Gastrocnemius medialis (tissue), 4 donors: ENCODE data around the gene TP73. TPM values are rescaled to one million over a fixed set of nuclear protein-coding genes. Genes with fewer than 3 reads are reported as not detected.

ENCODE experiments used
- ATAC-seq, 2 donors: fragments of 150-250 bp; one replicate each; pipeline ENCODE4 v1.9.1; 2016
- DNase-seq, 2 donors: peaks; one replicate each; pipeline ENCODE4 v3.0.0-alpha.2; 2019
- H3K27ac ChIP-seq, 4 donors: fragments of 200-600 bp; sonication (generic); 1 replicate in 1 of 4; 2 replicates in 3 of 4; pipeline ENCODE4 v1.5.1; 2016 to 2018; ENCODE audit warnings: mild to moderate bottlenecking in 2 of 4, moderate library complexity in 1 of 4
- H3K27me3 ChIP-seq, 3 donors: fragments of 200-600 bp; sonication (generic) in 2 of 3; 1 replicate in 1 of 3; 2 replicates in 2 of 3; pipeline versions ENCODE4 v1.5.1 to v1.6.0; 2016 to 2019; ENCODE audit warnings: mild to moderate bottlenecking in 1 of 3, moderate library complexity in 1 of 3
- H3K36me3 ChIP-seq, 2 donors: fragments of 200-600 bp; sonication (generic) in 1 of 2; one replicate each; pipeline ENCODE4 v1.5.1; 2017 to 2018
- H3K4me1 ChIP-seq, 2 donors: fragments of 200-600 bp; sonication (generic) in 1 of 2; one replicate each; pipeline ENCODE4 v1.5.1; 2016 to 2017; ENCODE audit warnings: mild to moderate bottlenecking in 2 of 2
- H3K4me3 ChIP-seq, 4 donors: fragments of 200-600 bp; sonication (generic) in 3 of 4; 1 replicate in 1 of 4; 2 replicates in 3 of 4; pipeline ENCODE4 v1.5.1; 2016 to 2019; ENCODE audit warnings: mild to moderate bottlenecking in 2 of 4
- H3K9me3 ChIP-seq, 3 donors: fragments of 200-600 bp; sonication (generic) in 2 of 3; 1 replicate in 1 of 3; 2 replicates in 2 of 3; pipeline ENCODE4 v1.5.1; 2016 to 2019
- POLR2A ChIP-seq, 2 donors: fragments of 450-650 bp; IDR thresholded peaks; one replicate each; pipeline ENCODE4 v1.6.1; 2017; ENCODE audit warnings: antibody characterized with exemption in 2 of 2, mild to moderate bottlenecking in 2 of 2, moderate library complexity in 2 of 2
- in situ Hi-C, 4 donors: fragments of 200-750 bp; cut with MboI; loops; one replicate each; pipeline versions ENCODE4 v1.15.0 to v1.8.0; 2017; ENCODE audit warnings: low sequenced_read_pairs in 4 of 4
- intact Hi-C: fragments of 100-400 bp; cut with DNase I; formaldehyde crosslinking; loops from one replicate; pipeline ENCODE4 v1.15.1; 2023; ENCODE audit warnings: low total_unique reads
- total RNA-seq, 4 donors: library from RNA; depleted of rRNA; stranded (reverse); fragments of >200 nt; gene quantifications; one replicate each; pipeline versions ENCODE4 v1.1.0 to v1.2.3, GENCODE V29; 2016
- TF ChIP-seq, protein P1 (sequence below), 5 experiments: fragments of 450-650 bp in 3 of 5; fragments of 200-600 bp in 2 of 5; sonication (generic) in 2 of 5; IDR thresholded peaks in 4 of 5; conservative IDR thresholded peaks in 1 of 5; 1 replicate in 4 of 5; 2 replicates in 1 of 5; pipeline ENCODE4 v1.5.1; 2016 to 2019; ENCODE audit warnings: antibody characterized with exemption in 5 of 5, mild to moderate bottlenecking in 3 of 5, moderate library complexity in 3 of 5

TP73 gene
- total RNA-seq, 4 donors from 2014 or later: 0.07 TPM; not detected in 3

DNA sequence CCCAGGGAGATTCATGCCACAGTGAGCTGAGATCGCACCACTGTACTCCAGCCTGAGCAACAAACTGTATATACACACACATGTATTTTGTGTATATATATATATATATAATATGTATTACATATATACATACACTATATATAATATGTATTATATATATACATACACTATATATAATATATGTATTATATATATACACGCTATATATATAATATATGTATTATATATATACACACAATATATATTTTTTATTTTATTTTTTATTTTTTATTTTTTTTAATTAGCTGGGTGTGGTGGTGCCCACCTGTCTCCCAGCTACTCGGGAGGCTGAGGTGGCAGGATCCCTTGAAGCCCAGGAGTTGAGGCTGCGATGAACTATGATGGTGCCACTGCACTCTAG is 9.3 kb downstream of the TP73 start:
- intact Hi-C loops: no loop called here
- peaks cover 0 to 2% (median 2%) of the 10 kb centered on the region in 3 donors for H3K27me3 ChIP-seq
- no peak for ATAC-seq

DNA sequence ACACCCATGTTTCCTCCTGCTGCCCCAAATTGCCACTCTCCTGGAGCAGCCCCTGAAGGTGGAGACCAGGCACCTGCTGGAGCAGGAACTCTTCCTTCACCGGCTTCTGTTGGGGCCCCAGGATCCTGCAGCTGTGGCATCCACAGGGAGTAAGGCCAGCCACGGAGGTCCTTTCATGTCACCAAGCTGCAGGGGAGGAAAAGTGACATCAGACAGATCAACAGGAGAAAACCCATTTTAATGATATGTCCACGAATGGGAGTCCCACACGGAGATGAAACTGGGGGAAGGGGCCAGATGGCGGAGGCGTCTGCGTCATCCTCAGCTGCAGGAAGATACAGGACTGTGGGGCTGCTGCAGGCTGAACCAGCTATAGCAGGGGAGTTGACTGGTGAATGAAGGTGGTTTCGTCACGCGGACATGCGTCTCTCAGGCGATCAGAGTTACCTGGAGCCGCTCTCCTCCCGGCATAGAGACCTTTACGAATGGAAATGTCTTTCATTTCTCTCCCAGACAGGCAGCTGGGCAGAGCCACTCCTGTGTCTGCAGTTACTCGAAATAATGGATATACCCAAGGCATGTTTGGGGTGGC is 9.9 kb downstream of the TP73 start:
- H3K36me3 ChIP-seq: no peaks in the 10 kb centered on the region
- no peak for ATAC-seq
- no peak overlapping the region for H3K27ac ChIP-seq
- H3K4me3 ChIP-seq: no peak overlapping the region
- H3K4me1 ChIP-seq: no peaks in the 10 kb centered on the region
- TF ChIP-seq POLR2A (IDR thresholded peaks at IDR 0.05): no peak
- TF ChIP-seq, protein P1, sequence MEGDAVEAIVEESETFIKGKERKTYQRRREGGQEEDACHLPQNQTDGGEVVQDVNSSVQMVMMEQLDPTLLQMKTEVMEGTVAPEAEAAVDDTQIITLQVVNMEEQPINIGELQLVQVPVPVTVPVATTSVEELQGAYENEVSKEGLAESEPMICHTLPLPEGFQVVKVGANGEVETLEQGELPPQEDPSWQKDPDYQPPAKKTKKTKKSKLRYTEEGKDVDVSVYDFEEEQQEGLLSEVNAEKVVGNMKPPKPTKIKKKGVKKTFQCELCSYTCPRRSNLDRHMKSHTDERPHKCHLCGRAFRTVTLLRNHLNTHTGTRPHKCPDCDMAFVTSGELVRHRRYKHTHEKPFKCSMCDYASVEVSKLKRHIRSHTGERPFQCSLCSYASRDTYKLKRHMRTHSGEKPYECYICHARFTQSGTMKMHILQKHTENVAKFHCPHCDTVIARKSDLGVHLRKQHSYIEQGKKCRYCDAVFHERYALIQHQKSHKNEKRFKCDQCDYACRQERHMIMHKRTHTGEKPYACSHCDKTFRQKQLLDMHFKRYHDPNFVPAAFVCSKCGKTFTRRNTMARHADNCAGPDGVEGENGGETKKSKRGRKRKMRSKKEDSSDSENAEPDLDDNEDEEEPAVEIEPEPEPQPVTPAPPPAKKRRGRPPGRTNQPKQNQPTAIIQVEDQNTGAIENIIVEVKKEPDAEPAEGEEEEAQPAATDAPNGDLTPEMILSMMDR (IDR thresholded peaks at IDR 0.05 in 4 of 5, conservative IDR thresholded peaks at IDR 0.05 in 1 of 5): no peak
- H3K9me3 ChIP-seq: no peaks in the 10 kb centered on the region
- intact Hi-C loops: no loop called here
- peaks cover 0 to 2% (median 0%) of the 10 kb centered on the region in 3 donors for H3K27me3 ChIP-seq
- in situ Hi-C loops: no loop called here
- peak in 1 of 2 donors; percentile 5 for DNase-seq

More for the DNA sequence above, 9.3 kb downstream of the TP73 start:
- in situ Hi-C loops: no loop called here
- Histone ChIP-seq H3K4me3 (no peak overlapping the region), H3K4me1 (no peaks in the 10 kb centered on the region), H3K27ac (no peak overlapping the region), H3K9me3 (no peaks in the 10 kb centered on the region), H3K36me3 (no peaks in the 10 kb centered on the region)
- DNase-seq: no peak
- TF ChIP-seq POLR2A (IDR thresholded peaks at IDR 0.05): no peak
- TF ChIP-seq, protein P1 (IDR thresholded peaks at IDR 0.05 in 4 of 5, conservative IDR thresholded peaks at IDR 0.05 in 1 of 5): no peak

DNA sequence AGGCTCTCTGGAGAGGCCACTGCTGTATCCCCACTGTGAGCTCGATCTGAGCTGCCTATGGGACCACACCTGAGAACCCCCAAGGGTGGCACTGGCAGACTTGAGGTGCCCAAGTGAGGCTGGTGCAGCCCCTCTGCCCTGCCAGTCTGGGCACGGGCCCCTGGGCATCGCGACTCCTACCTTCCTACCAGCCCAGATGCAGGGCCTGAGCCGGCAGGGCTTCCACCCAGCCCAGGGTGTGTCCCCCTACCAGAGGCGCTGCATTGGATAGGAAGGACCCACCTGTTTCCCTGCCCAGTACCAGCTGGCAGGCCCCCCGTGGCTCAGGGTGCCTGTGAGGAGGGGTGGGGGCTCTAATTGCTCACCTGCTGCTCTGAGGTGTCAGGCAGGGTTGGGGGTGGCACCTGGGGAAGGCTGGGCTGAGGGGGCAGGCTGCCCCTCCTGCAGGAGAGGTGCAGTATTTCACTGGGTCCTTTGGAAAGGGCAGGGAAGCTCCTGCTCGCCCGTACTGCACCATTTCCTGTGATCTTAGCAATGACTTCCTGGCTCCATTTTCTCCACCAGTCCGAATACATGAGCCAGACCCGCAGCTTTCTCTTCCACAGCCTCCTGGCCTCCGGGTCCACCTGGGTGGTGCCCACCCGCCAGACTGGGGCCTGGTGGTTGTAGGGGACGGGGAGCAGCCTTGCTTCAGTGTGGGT is 11.8 kb downstream of the TP73 start:
- Histone ChIP-seq H3K36me3 (no peaks in the 10 kb centered on the region), H3K9me3 (no peaks in the 10 kb centered on the region), H3K27ac (no peak overlapping the region), H3K4me1 (peaks cover 7 to 8% of the 10 kb centered on the region in 2 donors), H3K4me3 (no peak overlapping the region), H3K27me3 (no peaks in the 10 kb centered on the region)
- TF ChIP-seq, protein P1 (IDR thresholded peaks at IDR 0.05 in 4 of 5, conservative IDR thresholded peaks at IDR 0.05 in 1 of 5): no peak
- TF ChIP-seq POLR2A (IDR thresholded peaks at IDR 0.05): no peak
- ATAC-seq: no peak
- in situ Hi-C loops: no loop called here
- no peak for DNase-seq
- intact Hi-C loops: no loop called here

DNA sequence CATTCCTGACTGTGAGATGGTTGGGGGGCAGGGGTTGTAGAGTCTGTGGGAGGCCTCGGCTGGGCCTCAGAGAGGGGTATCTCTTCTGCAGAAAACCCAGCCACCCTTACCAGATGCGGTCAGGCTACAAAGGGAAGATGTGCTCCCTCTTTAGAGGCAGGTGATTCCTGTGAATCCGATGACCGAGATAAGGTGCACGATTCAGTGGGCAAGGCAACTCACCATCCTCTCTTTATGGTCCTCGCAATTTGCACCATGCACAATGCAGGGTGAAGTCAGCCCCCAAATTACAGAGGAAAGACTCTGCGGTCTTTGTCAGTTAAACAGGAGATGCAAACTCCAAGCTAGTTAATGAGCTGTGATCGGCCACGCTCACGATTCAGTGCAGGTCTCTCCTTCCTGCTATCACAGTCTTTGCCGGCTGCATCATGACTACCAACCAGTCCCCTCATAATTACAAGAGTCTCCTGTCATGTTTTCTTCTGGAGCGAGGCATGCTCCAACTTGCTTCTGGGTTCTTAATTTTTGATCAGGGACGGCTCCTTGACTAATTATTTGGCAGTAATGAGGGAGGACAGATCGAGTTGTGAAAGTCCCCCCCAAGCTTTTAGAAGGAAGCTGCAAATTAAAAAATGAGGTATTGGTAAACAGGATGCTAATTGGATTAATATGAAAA is 12.5 kb downstream of the TP73 start:
- Histone ChIP-seq H3K9me3 (no peaks in the 10 kb centered on the region), H3K27ac (no peak overlapping the region), H3K4me1 (peaks cover 7 to 9% of the 10 kb centered on the region in 2 donors), H3K36me3 (no peaks in the 10 kb centered on the region), H3K27me3 (no peaks in the 10 kb centered on the region), H3K4me3 (no peak overlapping the region)
- DNase-seq (no peak), ATAC-seq (no peak)
- in situ Hi-C loops: no loop called here
- TF ChIP-seq, protein P1 (IDR thresholded peaks at IDR 0.05 in 4 of 5, conservative IDR thresholded peaks at IDR 0.05 in 1 of 5): no peak
- TF ChIP-seq POLR2A (IDR thresholded peaks at IDR 0.05): no peak
- intact Hi-C loops: loop anchor here (5.0 kb wide), 1 partner anchor 163 kb away; no protein-coding TSS in a partner anchor
